Endothelial cell of umbilical vein (primary cell): ENCODE results near the gene DUSP28. TPM values are rescaled to one million over a fixed set of nuclear protein-coding genes. Genes with fewer than 3 reads are reported as not detected.

Experiments used
- BruUV-seq: library from RNA; stranded (reverse); fragments of 400-500 nt; replicated peaks from 2 replicates; lab custom pipeline; 2021; lab: Mats Ljungman, UMichigan
- CTCF ChIA-PET: fragments of 300-600, 350-600 bp; sonication (Branson Sonifier 250); formaldehyde crosslinking; loops from one replicate; lab custom pipeline; 2021; ENCODE audit warnings: antibody characterized with exemption, inconsistent platforms; lab: Charles Lee
- POLR2A ChIA-PET: fragments of 300-600, 350-600 bp; sonication (Branson Sonifier 250); formaldehyde crosslinking; loops from one replicate; lab custom pipeline; 2021; ENCODE audit warnings: antibody characterized with exemption, inconsistent platforms; lab: Charles Lee
- DNase-seq: peaks from one replicate; pipeline ENCODE4 v3.0.0-alpha.2; 2011; ENCODE audit warnings: low read depth, low spot score
- FAIRE-seq: peaks from 2 replicates; lab custom pipeline; 2011; peaks lifted over from hg19 to GRCh38; lab: Jason Lieb, UNC
- H2AFZ ChIP-seq: 2 replicates; pipeline ENCODE4 v1.6.0; 2012; ENCODE audit warnings: low read depth, low read length, control low read depth, inconsistent platforms
- H3K27ac ChIP-seq: 2 replicates; pipeline ENCODE4 v1.5.1; 2011; ENCODE audit warnings: low read depth, mild to moderate bottlenecking, control low read depth, low read length, moderate library complexity; ENCODE audit not compliant: insufficient read depth
- H3K27me3 ChIP-seq, 2 experiments: 2 replicates each; pipeline versions ENCODE4 v1.6.0 to v1.6.1; 2011; ENCODE audit warnings: low read length in 2 of 2, mixed read lengths in 1 of 2; ENCODE audit not compliant: control insufficient read depth in 2 of 2, insufficient read depth in 2 of 2
- H3K36me3 ChIP-seq, 2 experiments: 2 replicates in 1 of 2; 3 replicates in 1 of 2; pipeline ENCODE4 v1.5.1; 2011; ENCODE audit warnings: low read length in 2 of 2, mild to moderate bottlenecking in 1 of 2, moderate library complexity in 1 of 2; ENCODE audit not compliant: control insufficient read depth in 2 of 2, insufficient read depth in 2 of 2; ENCODE audit errors: extremely low read depth in 1 of 2
- H3K4me1 ChIP-seq: 3 replicates; pipeline ENCODE4 v1.5.1; 2011; ENCODE audit warnings: mild to moderate bottlenecking, low read length; ENCODE audit not compliant: control insufficient read depth, insufficient read depth; ENCODE audit errors: extremely low read depth
- H3K4me2 ChIP-seq: 2 replicates; pipeline ENCODE4 v1.6.1; 2011; ENCODE audit warnings: low read length, control low read depth, mixed read lengths; ENCODE audit not compliant: insufficient read depth
- H3K4me3 ChIP-seq, 3 experiments: fragments of 200-600 bp in 1 of 3; sonication (generic), shearing (Covaris generic) in 1 of 3; replicated peaks in 1 of 3; 2 replicates each; pipeline ENCODE4 v1.5.1; 2011 to 2016; ENCODE audit warnings: control low read depth in 3 of 3, low read length in 3 of 3, mild to moderate bottlenecking in 2 of 3, inconsistent platforms in 1 of 3, low read depth in 1 of 3, moderate library complexity in 1 of 3; ENCODE audit not compliant: insufficient read depth in 1 of 3
- H3K79me2 ChIP-seq: 2 replicates; pipeline ENCODE4 v1.6.0; 2012; ENCODE audit warnings: low read length, inconsistent platforms; ENCODE audit not compliant: control insufficient read depth, insufficient read depth
- H3K9ac ChIP-seq: replicated peaks from 2 replicates; pipeline ENCODE3; 2011; ENCODE audit warnings: low read length, control low read depth; ENCODE audit not compliant: insufficient read depth; ENCODE audit errors: extremely low read depth
- H3K9me1 ChIP-seq: replicated peaks from 3 replicates; pipeline ENCODE4 v1.6.0; 2011; ENCODE audit warnings: mild to moderate bottlenecking, low read length; ENCODE audit not compliant: control insufficient read depth, insufficient read depth; ENCODE audit errors: extremely low read depth
- H3K9me3 ChIP-seq: replicated peaks from 2 replicates; pipeline ENCODE4 v1.5.1; 2012; ENCODE audit warnings: low read length, inconsistent platforms; ENCODE audit not compliant: control insufficient read depth, insufficient read depth
- H4K20me1 ChIP-seq: replicated peaks from 2 replicates; pipeline ENCODE3; 2011; ENCODE audit warnings: mild to moderate bottlenecking, low read length; ENCODE audit not compliant: control insufficient read depth, insufficient read depth; ENCODE audit errors: extremely low read depth
- EZH2 ChIP-seq: IDR thresholded peaks from 2 replicates; pipeline ENCODE4 v1.6.1; 2012; ENCODE audit warnings: borderline replicate concordance, low read depth, mild to moderate bottlenecking, moderate library complexity, low read length, inconsistent platforms; ENCODE audit not compliant: severe bottlenecking
- FOS ChIP-seq: IDR thresholded peaks from 2 replicates; pipeline ENCODE4 v1.6.1; 2011; ENCODE audit warnings: mild to moderate bottlenecking, low read length, moderate library complexity, borderline replicate concordance; ENCODE audit not compliant: insufficient read depth
- GATA2 ChIP-seq: IDR thresholded peaks from 2 replicates; pipeline ENCODE4 v1.7.0; 2011; ENCODE audit warnings: low read depth, mild to moderate bottlenecking, moderate library complexity, mixed read lengths, low read length; ENCODE audit not compliant: insufficient read length, insufficient read depth
- JUN ChIP-seq: IDR thresholded peaks from 2 replicates; pipeline ENCODE4 v1.6.1; 2011; ENCODE audit warnings: borderline replicate concordance, low read depth; ENCODE audit not compliant: insufficient read length, insufficient read depth
- MYC ChIP-seq: IDR thresholded peaks from one replicate; pipeline ENCODE4 v1.6.1; 2011; ENCODE audit warnings: mild to moderate bottlenecking, low read depth, low read length
- POLR2A ChIP-seq: IDR thresholded peaks from 2 replicates; pipeline ENCODE4 v1.6.1; 2012; ENCODE audit warnings: low read depth, mild to moderate bottlenecking, control low read depth, low read length
- POLR2AphosphoS5 ChIP-seq: IDR thresholded peaks from 2 replicates; pipeline ENCODE4 v1.6.1; 2012; ENCODE audit warnings: low read depth, mild to moderate bottlenecking, control low read depth, low read length, moderate library complexity; ENCODE audit not compliant: insufficient read depth
- dilution Hi-C: fragments of 300-500 bp; cut with MboI; formaldehyde crosslinking; loops from one replicate; pipeline ENCODE4 v1.15.0; 2019; ENCODE audit warnings: low sequenced_read_pairs; ENCODE audit not compliant: extremely low pct_ligation_motif_present
- intact Hi-C: fragments of 100-400 bp; cut with micrococcal nuclease; formaldehyde crosslinking; loops from one replicate; pipeline ENCODE4 v1.10.0; 2022
- polyA plus RNA-seq, 4 experiments: library from polyadenylated mRNA; depleted of rRNA in 3 of 4; stranded (reverse) in 3 of 4; unstranded in 1 of 4; fragments of >200 nt; gene quantifications; 2 replicates each; pipeline versions ENCODE4 v1.2.1 to v1.2.3, GENCODE V29; 2011 to 2012; ENCODE audit warnings: missing spikeins in 1 of 4
- total RNA-seq: library from RNA; stranded (reverse); gene quantifications from 2 replicates; pipeline ENCODE4 v1.2.3, GENCODE V29; 2021
- TF ChIP-seq, protein P1 (sequence below): IDR thresholded peaks from 2 replicates; pipeline ENCODE4 v1.6.1; 2011; ENCODE audit not compliant: insufficient read depth, insufficient read length
- TF ChIP-seq, protein P2 (sequence below), 2 donors: IDR thresholded peaks; 1 replicate in 1 of 2; 2 replicates in 1 of 2; pipeline ENCODE4 v1.5.1; 2011; ENCODE audit warnings: low read length in 2 of 2, mild to moderate bottlenecking in 2 of 2, moderate library complexity in 2 of 2, control low read depth in 1 of 2, inconsistent platforms in 1 of 2, low read depth in 1 of 2; ENCODE audit not compliant: insufficient read depth in 1 of 2; ENCODE audit errors: extremely low read depth in 1 of 2

DUSP28 gene
- total and polyA plus RNA-seq, 2 donors (not counting 3 experiments of a cell fraction or from before 2014, with no cell fraction given): 2.2 to 4.3 TPM

DNA sequence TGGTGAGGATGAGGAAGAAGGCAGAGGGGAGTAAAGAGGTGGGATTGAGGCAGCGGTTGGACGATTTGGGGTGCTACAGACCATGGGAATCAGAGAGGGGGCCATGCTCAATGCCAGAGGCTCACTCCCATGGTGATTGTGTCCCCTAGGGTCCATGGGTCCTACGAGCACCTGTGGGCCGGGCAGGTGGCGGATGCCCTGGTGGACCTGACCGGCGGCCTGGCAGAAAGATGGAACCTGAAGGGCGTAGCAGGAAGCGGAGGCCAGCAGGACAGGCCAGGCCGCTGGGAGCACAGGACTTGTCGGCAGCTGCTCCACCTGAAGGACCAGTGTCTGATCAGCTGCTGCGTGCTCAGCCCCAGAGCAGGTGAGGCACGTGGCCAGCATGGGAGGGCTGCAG, 31.6 kb downstream of the DUSP28 start:
- Histone ChIP-seq H3K4me3 (no peak overlapping the region), H3K4me2 (no peak overlapping the region), H4K20me1 (no peaks in the 10 kb centered on the region), H2AFZ (no peak overlapping the region), H3K27ac (no peak overlapping the region), H3K4me1 (peaks cover 11% of the 10 kb centered on the region), H3K36me3 (peaks cover 2 to 22% of the 10 kb centered on the region in 2 experiments), H3K9ac (no peak overlapping the region), H3K9me3 (no peaks in the 10 kb centered on the region), H3K79me2 (peaks cover 35% of the 10 kb centered on the region), H3K9me1 (no peaks in the 10 kb centered on the region), H3K27me3 (no peaks in the 10 kb centered on the region)
- POLR2A ChIA-PET: no interaction called here
- no TSS peak for BruUV-seq
- CTCF ChIA-PET: no interaction called here
- FAIRE-seq: no peak
- intact Hi-C loops (no loop called here), dilution Hi-C loops (no loop called here)
- DNase-seq: no peak
- TF ChIP-seq MYC: no peak
- TF ChIP-seq FOS: no peak
- TF ChIP-seq GATA2: no peak
- TF ChIP-seq EZH2: no peak
- TF ChIP-seq, protein P1, sequence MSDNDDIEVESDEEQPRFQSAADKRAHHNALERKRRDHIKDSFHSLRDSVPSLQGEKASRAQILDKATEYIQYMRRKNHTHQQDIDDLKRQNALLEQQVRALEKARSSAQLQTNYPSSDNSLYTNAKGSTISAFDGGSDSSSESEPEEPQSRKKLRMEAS: no peak
- TF ChIP-seq POLR2A: no peak

DNA sequence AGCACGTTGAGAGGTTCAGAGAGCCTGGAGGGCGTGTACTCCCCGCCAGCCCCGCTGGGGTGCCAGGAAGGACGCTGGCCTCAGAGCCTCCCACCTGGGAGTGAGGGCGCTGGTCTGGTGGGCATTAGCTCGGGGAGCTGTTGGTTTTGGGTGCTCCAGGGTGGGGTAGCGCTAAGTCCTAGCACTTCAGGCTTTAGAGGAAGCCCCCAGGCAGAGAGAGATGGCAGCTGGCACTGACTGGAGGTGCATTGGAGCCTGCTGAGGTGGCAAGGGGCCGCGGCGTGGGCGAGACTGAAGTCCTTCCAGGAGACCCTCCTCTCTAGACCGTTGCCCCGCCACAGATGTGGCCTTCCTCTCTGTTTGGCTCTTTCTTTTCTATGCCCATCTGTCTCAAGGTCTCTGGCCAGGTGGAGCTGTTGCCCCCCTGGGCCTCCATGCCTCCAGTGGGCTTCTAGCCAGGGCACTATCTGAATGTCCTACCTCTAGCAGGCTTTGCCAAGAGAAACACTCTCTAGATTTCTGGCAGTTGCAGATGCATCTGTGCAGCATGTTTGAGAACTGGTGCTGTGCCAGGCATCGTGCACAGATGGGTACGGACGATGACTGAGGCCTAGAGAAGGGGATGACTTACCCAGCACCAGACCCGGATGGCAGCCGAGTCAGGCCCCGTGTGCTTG, 33.0 kb downstream of the DUSP28 start:
- no peaks in the 10 kb centered on the region for H4K20me1 ChIP-seq
- intact Hi-C loops: no loop called here
- CTCF ChIA-PET: no interaction called here
- no peak overlapping the region for H2AFZ ChIP-seq
- no peak overlapping the region for H3K4me3 ChIP-seq
- BruUV-seq: no TSS peak
- no peak overlapping the region for H3K9ac ChIP-seq
- no peaks in the 10 kb centered on the region for H3K9me3 ChIP-seq
- no peak overlapping the region for H3K4me2 ChIP-seq
- H3K27ac ChIP-seq: no peak overlapping the region
- H3K79me2 ChIP-seq: peaks cover 21% of the 10 kb centered on the region
- peaks cover 2 to 23% of the 10 kb centered on the region in 2 experiments for H3K36me3 ChIP-seq
- dilution Hi-C loops: no loop called here
- FAIRE-seq (no peak), DNase-seq (no peak)
- no peaks in the 10 kb centered on the region for H3K9me1 ChIP-seq
- POLR2A ChIA-PET: no interaction called here
- H3K27me3 ChIP-seq: no peaks in the 10 kb centered on the region
- H3K4me1 ChIP-seq: peaks cover 1% of the 10 kb centered on the region
- no peak for TF ChIP-seq FOS
- no peak for TF ChIP-seq POLR2A
- TF ChIP-seq, protein P1: no peak
- no peak for TF ChIP-seq GATA2
- TF ChIP-seq POLR2AphosphoS5: no peak
- TF ChIP-seq, protein P2, sequence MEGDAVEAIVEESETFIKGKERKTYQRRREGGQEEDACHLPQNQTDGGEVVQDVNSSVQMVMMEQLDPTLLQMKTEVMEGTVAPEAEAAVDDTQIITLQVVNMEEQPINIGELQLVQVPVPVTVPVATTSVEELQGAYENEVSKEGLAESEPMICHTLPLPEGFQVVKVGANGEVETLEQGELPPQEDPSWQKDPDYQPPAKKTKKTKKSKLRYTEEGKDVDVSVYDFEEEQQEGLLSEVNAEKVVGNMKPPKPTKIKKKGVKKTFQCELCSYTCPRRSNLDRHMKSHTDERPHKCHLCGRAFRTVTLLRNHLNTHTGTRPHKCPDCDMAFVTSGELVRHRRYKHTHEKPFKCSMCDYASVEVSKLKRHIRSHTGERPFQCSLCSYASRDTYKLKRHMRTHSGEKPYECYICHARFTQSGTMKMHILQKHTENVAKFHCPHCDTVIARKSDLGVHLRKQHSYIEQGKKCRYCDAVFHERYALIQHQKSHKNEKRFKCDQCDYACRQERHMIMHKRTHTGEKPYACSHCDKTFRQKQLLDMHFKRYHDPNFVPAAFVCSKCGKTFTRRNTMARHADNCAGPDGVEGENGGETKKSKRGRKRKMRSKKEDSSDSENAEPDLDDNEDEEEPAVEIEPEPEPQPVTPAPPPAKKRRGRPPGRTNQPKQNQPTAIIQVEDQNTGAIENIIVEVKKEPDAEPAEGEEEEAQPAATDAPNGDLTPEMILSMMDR (IDR thresholded peaks at IDR 0.05; ENCODE audit: extremely low read depth in 1 of 2, insufficient read depth in 1 of 2, low read depth in 1 of 2, low read length in 2 of 2): no peak
- no peak for TF ChIP-seq MYC
- TF ChIP-seq JUN: no peak
- no peak for TF ChIP-seq EZH2
